BE2C (cell line): ENCODE results near the gene ADAM15.

Experiments used
- DNase-seq: peaks from one replicate; pipeline ENCODE4 v3.0.0-alpha.2; 2020
- H3K27me3 ChIP-seq: fragments of 250-450 bp; sonication (Bioruptor Pico); 2 replicates; pipeline ENCODE4 v1.5.1; 2020; ENCODE audit warnings: mild to moderate bottlenecking
- H3K36me3 ChIP-seq: fragments of 250-450 bp; sonication (Bioruptor Pico); 2 replicates; pipeline ENCODE4 v1.5.1; 2020; ENCODE audit warnings: mild to moderate bottlenecking
- H3K4me1 ChIP-seq: fragments of 250-450 bp; sonication (Bioruptor Pico); 2 replicates; pipeline ENCODE4 v1.5.1; 2020
- H3K4me3 ChIP-seq: 2 replicates; pipeline ENCODE4 v1.5.1; 2011; ENCODE audit warnings: low read depth, low read length
- H3K9me3 ChIP-seq: fragments of 250-450 bp; sonication (Bioruptor Pico); 2 replicates; pipeline ENCODE4 v1.5.1; 2020
- TF ChIP-seq, protein P1 (sequence below): IDR thresholded peaks from 2 replicates; pipeline ENCODE4 v1.5.1; 2012; ENCODE audit warnings: mild to moderate bottlenecking, low read depth, low read length

Gene ADAM15

DNA sequence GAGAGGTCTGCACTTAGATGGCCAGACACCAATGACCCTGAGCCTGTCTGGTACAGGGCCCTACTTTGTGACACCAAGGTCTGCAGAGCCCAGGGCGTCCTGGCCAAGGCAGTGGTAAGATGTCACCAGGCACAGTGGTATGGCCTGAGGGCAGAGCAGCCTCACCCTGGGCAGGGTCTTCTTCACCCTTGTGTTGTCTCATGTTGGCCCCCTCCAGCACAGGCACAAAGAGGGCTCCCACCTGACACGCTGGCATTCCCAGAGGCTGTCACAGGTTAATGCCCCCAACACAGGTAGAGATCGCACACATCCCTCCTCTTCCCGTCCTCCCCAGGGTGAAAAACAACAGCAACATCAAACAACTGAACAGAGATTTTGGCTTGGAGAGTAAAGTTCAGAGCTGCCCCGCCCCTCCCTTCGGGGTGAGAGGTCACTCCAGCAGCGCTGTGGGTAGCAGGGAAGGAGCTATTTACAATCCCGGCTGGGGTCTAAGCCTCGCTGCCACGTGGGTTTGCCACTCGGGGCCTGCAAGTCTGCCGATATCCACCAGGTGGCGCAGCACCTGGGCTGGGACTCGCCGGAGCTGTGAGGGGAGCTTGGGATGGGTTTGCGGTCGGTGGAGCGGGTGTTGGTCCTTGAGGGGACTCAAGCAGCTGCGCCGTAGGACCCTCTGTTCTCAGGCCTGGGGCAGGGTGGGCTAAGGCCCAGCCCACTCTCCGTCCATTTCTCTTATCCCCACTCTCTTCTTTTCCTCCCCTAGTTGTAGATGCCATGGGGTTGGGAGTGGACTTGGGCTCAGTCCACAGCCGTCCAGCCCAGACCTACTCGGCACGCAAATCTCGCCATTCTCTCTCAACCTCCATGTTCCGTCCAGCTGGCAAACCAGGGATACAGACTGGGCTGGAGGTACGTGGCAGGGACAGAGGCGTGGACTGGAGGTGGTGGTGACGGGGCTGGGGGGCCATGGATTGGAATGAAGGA is 40.2 kb downstream of the ADAM15 start:
- DNase-seq = peak; percentile 91
- H3K4me3 ChIP-seq = peak overlapping the region; percentile 27

GRCh38 chr1:155092131-155092530 is 41.0 kb downstream of the ADAM15 start:
- TF ChIP-seq, protein P1, sequence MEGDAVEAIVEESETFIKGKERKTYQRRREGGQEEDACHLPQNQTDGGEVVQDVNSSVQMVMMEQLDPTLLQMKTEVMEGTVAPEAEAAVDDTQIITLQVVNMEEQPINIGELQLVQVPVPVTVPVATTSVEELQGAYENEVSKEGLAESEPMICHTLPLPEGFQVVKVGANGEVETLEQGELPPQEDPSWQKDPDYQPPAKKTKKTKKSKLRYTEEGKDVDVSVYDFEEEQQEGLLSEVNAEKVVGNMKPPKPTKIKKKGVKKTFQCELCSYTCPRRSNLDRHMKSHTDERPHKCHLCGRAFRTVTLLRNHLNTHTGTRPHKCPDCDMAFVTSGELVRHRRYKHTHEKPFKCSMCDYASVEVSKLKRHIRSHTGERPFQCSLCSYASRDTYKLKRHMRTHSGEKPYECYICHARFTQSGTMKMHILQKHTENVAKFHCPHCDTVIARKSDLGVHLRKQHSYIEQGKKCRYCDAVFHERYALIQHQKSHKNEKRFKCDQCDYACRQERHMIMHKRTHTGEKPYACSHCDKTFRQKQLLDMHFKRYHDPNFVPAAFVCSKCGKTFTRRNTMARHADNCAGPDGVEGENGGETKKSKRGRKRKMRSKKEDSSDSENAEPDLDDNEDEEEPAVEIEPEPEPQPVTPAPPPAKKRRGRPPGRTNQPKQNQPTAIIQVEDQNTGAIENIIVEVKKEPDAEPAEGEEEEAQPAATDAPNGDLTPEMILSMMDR = no peak
- H3K9me3 ChIP-seq = no peaks in the 10 kb centered on the region
- peaks cover 17% of the 10 kb centered on the region for H3K4me1 ChIP-seq
- H3K36me3 ChIP-seq = no peaks in the 10 kb centered on the region
- no peaks in the 10 kb centered on the region; the same call in 1 of the 2 replicates for H3K27me3 ChIP-seq
- DNase-seq = no peak
- H3K4me3 ChIP-seq = no peak overlapping the region

More for the DNA sequence above, 40.2 kb downstream of the ADAM15 start:
- Histone ChIP-seq H3K4me1 (peaks cover 17% of the 10 kb centered on the region), H3K36me3 (no peaks in the 10 kb centered on the region), H3K27me3 (no peaks in the 10 kb centered on the region; the same call in 1 of the 2 replicates), H3K9me3 (no peaks in the 10 kb centered on the region)
- TF ChIP-seq, protein P1 = peak; percentile 96

DNA sequence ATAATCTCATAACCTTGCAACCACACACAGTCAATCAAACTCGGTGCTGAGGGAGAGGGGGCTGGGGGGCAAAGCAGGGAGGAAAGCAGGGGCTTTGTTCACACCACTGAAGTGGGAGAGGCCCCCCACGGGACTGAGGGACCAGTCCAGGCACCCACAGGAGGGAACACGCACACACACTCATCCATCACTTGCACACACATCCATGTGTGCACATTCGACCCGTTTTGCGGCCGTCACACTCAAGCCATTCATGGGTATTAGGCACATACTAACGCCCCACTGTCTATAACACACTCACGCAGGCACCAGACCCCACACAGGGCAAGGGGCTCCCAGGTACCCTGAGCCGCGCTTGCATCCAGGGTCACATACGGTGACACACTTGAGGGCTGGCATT is 41.5 kb downstream of the ADAM15 start:
- H3K4me1 ChIP-seq = peaks cover 17% of the 10 kb centered on the region
- no peaks in the 10 kb centered on the region for H3K9me3 ChIP-seq
- DNase-seq = no peak
- H3K27me3 ChIP-seq = no peaks in the 10 kb centered on the region; the same call in 1 of the 2 replicates
- H3K4me3 ChIP-seq = no peak overlapping the region
- TF ChIP-seq, protein P1 = no peak
- no peaks in the 10 kb centered on the region for H3K36me3 ChIP-seq

- peak; percentile 85 for DNase-seq
- H3K4me3 ChIP-seq = no peak overlapping the region
Measured at GRCh38 chr1:155093911-155094621, 43.0 kb downstream of the ADAM15 start.

GRCh38 chr1:155094622-155094948 is 43.5 kb downstream of the ADAM15 start:
- Histone ChIP-seq H3K4me1 (peaks cover 17% of the 10 kb centered on the region), H3K36me3 (no peaks in the 10 kb centered on the region), H3K9me3 (no peaks in the 10 kb centered on the region), H3K27me3 (no peaks in the 10 kb centered on the region; the same call in 1 of the 2 replicates), H3K4me3 (no peak overlapping the region)
- DNase-seq = no peak
- TF ChIP-seq, protein P1 = no peak

More at GRCh38 chr1:155093911-155094621, 43.0 kb downstream of the ADAM15 start:
- Histone ChIP-seq H3K9me3 (no peaks in the 10 kb centered on the region), H3K36me3 (no peaks in the 10 kb centered on the region), H3K4me1 (peaks cover 17% of the 10 kb centered on the region), H3K27me3 (no peaks in the 10 kb centered on the region; the same call in 1 of the 2 replicates)
- TF ChIP-seq, protein P1 = peak; percentile 51
